Inflammatory macrophage treated with lipopolysaccharide for 1 hour (primary cell): ENCODE results near the gene LGI4.

Source experiments
- DNase-seq, 2 donors: peaks; one replicate each; pipeline ENCODE4 v3.0.0-alpha.2; 2020 to 2022

LGI4 gene

DNA sequence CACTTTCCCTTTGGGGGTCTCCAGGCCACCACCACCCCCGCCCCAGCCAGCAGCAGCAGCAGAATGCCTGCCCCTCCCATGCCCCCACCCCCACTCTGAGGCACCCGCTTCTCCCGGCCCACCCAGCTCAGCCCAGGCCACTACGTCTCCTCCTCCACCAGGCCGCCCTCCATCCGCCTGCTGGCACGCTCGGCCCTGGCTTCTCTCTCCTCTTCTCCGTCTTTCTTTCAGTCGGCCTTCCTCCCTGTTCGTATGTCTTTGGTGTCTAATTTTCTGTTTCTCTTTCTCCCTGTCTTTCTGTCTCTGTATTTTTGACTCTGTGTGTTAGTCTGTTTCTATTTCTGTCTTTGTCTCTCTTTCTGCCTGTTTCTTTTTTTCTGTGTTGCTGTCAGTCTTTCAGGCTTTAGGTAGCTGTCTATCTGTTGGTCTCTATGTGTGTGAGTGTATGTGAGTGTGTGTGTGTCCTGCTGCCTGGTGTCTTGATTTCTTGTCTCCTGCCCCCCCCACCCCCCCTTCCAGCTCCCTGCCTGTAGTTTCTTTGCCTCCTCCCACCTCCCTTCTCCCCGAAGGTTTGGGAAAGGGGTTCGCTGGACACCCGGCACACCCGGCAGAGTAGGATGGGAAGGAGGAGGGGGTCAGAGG lies at the start of gene LGI4:
Gene LGI4, minus strand, starts transcription at position 459 of the 642 bp plus-strand sequence. Its CDS starts 379 bp downstream, at position 80.
- no peak for DNase-seq

DNA sequence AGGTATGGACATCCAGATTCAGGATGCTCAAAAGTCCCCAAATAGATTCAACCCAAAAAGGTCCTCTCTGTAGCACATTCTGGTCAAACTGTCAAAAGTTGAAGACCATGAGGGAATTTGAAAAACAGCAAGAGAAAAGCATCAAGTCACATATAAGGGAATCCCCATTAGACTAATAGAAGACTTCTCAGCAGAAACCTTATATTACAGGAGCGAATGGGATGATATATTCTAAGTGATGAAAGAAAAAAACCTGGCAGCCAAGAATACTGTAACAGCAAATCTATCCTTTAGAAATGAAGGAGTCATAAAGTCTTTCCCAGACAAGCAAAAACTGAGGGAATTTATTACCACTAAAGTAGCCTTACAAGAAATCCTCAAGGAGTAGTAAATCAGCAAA lies 49.4 kb upstream of the LGI4 start:
- no peak for DNase-seq

DNA sequence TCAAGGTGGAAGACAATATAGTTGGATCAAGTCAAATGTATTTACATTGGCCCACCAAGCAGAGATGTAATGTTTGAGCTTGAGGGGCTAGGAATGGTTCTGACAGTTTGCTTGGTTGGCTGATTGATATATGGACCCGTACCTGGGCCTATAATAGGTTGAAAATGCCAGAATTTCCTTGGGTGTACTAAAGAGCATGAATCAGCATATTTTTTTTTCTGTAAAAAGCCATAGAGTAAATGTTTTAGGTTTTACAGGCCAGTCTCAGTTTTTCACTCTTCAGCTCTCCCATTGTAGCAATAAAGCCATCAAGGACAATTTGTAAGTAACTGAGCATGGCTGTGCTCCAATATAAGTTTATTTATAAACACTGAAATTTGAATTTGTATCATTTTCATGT lies 46.5 kb upstream of the LGI4 start:
- DNase-seq = no peak

DNA sequence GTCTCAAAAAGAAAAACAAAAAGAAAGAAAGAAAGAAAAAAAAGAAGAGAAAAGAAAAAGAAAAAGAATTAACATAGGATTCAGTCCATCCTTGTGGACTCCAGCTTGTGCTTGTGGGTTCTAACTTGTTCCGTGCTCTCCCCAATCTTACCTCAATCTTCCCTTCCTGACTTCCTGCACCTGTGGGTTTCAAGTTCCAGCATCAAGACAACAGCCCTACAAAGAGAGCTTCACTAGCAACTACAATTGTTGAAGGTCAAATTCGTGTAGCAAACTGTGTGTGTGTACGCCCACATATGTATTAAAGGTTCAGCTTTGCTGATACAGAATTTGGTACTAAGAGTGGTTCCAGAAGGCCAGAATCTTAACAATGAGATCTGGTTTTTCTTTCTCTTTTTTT lies 45.0 kb upstream of the LGI4 start:
- no peak for DNase-seq

DNA sequence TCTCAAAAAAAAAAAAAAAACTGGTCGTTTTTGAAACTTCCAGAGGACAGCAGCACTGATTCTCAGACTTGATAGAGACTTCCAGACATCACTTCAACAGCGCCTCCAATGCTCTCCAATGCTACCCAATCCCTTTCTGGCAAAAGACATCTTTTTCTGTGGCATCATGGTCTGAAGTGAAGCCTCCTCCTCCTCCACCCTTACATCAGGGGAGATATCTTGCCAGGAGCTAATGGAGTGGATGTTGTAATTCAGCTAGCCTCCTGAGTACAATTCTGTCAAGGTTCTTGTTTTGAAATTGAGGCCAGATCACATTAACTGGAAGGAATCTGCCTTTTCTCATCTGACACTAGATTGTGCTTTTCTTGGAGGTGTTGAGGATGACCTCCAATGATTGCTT lies 43.8 kb upstream of the LGI4 start:
- peak; percentile 13 to 31 for DNase-seq

DNA sequence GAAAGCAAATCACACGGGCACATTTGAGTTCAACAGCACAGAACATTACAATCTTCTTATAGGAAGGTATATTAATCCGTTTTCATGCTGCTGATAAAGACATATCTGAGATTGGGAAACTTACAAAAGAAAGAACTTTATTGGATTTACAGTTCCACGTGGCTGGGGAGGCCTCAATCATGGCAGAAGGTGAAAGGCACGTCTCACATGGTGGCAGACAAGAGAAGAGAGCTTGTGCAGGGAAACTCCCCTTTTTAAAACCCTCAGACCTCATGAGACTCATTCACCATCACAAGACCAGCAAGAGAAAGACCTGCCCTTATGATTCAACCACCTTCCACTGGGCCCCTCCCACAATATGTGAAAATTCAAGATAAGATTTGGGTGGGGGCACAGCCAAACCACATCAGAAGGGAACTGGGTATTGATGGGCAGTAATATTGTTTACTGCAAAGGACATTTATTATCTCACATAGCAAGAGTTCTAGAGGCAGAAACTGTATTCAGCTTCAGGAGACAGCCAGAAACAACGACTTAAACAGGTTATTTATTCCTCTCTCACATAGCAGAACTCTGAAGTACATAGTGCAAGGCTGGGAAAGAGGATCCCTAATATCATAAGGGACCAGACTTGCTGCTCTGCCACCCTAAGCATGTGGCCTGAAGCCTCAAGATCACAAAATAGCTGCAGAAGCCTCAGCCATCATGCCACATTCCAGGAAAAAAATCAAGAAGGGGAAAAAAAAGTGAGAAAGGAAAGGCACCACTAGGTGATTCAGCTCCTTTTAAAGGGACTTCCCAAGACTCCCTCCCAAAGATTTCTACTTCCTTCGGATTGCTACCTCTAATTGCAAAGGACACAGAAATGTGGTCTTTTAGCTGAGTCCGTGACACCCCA lies 42.8 kb upstream of the LGI4 start:
- DNase-seq = peak in 1 of 2 donors; percentile 34

DNA sequence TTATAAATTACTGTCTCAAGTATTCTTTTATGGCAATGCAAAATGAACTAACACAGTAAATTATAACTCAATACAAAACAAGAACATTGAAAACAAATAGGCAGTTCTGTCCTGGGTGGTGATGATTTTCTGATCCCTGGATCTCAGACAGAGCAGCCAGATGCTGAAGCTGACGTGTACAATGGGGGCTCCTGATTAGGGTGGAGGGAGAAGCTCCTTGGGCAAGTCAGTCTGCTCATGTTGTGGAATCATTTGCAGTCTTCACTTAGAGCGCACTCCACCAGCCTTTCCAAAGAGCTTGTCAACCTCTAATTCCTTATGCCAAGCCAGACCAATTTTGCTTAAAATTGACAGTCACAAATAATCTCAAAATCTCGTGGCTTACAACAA lies 41.3 kb upstream of the LGI4 start:
- no peak for DNase-seq

DNA sequence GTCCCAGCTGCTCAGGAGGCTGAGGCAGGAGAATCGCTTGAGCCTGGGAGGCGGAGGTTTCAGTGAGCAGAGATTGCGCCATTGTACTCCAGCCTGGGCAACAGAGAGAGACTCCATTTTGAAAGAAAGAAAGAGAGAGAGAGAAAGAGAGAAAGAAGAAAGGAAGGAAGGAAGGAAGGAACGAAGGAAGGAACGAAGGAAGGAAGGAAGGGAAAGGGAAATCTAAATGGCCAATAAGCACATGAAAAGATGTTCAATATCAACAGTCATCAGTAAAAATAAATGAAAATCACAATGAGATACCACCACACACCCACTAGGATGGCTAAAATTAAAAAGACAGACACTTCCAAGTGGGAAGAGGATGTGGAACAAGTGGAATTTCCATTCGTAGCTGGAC lies 39.4 kb upstream of the LGI4 start:
- no peak for DNase-seq

DNA sequence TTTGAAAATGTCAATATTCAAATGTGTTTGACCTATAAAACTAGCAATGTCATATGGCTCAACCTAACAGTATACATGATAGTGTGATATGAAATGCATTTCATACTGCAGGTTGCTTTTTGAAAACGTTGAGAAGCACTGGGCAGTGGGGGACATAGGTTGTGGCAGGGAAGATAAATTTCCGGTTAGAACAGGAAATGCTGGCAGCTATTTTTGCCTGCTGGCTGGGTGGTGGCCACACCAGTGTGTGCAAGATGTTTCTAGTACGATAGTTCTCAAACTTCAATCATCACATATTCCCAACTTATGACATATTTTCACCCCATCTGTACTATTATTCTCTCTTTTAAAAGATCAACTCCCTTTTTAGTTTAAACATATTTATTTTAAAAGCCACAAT lies 36.9 kb upstream of the LGI4 start:
- no peak for DNase-seq

DNA sequence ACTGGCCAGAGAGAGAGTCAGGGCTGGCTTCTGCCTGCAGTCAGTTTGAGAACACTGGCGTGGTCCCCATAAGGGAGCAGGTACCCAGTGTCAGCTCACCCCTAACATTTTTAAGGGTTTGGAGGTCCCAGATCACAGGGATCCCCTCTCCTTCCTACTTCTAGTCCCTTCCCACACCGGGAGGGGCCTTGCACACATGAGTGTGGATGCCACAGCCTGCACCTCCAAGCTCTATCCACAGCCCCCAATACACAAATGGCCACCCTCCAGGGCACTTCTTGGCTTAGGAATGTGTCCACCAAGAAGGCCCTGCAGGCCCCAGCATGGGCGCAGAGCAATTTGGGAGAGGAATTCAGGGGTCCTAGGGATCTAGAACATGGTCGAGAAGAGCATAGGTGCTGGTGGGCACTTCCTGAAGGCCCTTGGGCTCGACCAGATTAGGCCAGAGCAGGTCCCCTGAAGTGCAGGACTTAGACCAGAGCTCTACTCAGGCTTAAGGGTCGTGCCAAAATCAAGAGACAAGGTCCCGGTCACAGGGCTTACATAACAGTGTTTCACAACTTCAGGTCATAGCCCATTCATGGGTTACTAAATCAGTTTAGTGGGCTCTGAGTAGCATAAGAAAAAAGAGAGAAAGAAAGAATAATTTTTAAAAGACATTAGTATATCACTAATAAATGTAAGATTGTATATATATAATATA lies 35.7 kb upstream of the LGI4 start:
- no peak for DNase-seq

DNA sequence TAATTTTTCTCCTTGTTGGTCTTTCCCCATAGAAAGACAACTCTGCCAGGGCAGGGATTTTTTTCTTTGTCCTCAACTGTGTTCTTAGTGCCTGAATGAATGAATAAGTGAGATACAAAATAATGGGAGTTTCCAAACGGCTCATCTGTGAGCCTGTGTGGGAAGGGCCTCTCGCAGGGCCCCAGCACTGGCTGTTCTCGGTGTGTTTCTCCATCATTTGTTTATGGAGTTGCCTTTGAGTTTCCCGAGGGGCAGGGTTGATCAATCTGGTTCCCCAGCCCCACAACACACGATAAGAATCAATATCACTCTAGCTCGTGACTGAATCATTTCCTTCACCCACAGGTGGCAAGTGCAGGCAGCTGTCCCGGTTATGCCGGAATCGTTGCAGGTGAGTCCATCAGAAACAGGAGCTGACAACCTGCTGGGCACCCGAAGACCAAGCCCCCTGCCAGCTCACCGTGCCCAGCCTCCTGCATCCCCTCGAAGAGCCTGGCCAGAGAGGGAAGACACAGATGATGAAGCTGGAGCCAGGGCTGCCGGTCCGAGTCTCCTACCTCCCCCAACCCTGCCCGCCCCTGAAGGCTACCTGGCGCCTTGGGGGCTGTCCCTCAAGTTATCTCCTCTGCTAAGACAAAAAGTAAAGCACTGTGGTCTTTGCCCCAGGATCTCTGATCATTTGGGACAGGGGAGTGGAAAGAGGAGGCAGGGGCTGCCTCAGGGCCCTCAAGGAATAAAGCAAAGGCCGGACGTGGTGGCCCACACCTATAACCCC lies 34.5 kb upstream of the LGI4 start:
- DNase-seq = peak in 1 of 2 donors; percentile 70

DNA sequence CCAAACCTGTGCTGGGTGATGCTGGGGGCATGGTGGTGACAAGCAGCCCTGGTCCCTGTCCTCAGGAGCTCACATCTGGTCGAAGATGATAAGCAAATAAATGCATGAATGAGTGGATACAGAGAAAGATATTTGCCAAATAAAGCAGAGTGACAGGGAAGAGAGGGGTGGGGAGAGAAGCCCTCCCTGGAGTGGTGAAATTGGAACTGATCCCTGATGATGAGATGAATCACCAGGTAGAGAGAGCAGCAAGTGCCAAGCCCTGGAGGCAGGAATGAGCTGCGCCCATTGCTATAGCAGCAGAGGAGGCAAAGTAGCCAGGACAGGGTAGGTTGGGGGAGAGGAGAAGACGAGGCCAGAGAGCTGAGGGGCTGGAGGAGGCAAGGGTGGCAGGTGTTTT lies 33.3 kb upstream of the LGI4 start:
- DNase-seq = no peak

DNA sequence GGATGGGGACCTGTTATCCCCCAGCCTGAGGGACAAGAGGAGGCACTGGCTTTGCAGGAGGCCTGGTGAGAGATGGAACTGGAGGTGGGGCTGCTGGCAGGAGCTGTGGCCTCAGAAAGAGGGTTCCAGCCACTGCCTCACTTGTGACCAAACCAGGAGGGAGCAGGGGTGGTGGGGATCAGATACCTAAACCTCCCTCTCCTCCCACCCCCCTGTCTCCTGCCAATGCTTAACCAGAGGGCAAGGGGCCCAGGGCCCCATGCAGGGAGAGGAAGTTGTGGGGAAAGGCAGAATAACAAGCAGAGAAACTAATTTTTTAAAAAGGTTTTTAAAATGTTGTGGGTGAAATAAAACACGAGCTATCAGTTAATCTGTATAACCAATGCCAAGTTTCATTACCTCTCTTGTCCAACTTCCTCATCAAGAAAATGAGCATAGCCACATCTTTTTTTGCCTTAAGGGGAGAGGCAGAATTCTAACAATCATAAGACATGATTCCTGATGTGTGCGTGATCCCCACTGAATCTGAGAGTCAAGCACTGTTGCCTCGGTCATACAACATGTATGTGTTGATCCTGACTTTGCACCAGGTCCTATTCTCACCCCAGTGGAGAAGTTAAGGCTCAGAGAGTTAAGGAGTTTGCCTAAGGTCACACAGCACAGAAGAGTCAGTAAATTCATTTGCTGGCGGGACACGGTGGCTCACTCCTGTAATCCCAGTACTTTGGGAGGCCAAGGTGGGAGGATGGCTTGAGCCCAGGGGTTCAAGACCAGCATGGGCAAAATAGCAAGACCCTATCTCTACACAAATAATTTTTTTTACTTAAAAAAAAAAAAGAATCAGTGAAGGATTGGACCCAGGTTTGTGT lies 32.6 kb upstream of the LGI4 start:
- no peak for DNase-seq

DNA sequence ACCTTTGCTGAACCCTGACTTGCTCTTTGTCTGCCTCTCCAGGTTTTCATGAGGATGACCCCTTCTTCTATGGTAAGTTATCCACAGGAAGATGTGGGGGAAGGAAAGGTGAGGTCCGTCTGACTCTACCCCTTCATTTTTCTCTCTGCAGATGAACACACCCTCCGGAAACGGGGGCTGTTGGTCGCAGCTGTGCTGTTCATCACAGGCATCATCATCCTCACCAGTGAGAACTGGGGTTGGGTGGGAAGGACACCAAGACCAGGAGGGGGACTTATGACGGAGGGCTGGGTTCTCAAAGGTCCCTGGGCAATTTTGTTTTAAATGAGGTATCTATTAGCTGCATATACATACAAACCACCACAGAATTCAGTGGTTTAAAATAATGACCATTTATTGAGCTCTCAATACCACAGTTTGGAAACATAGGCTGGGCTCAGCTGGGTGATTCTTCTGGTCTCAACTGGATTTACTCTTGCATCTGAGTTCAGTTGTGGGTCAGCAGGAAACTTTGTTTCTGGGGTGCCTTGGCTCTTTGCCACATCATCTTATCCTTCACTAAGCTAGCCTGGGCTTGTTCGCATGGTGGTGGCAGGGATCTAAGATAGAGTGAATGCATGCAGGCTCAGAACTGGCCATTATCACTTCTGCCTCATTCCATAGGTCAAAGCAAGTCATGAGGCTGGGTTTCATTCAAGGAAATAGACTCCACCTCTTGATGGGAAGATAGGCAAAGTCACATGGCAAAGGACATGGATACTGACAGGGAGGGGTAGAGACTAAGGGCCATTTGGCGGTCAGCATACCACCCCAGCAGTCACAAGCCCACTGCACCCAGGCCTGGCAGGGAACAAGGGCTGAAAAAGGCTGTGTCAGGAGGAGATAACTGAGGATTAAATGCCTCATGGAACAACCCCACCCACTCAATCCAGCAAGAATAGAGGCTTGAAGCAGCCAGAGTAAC lies 31.5 kb upstream of the LGI4 start:
- DNase-seq = no peak

DNA sequence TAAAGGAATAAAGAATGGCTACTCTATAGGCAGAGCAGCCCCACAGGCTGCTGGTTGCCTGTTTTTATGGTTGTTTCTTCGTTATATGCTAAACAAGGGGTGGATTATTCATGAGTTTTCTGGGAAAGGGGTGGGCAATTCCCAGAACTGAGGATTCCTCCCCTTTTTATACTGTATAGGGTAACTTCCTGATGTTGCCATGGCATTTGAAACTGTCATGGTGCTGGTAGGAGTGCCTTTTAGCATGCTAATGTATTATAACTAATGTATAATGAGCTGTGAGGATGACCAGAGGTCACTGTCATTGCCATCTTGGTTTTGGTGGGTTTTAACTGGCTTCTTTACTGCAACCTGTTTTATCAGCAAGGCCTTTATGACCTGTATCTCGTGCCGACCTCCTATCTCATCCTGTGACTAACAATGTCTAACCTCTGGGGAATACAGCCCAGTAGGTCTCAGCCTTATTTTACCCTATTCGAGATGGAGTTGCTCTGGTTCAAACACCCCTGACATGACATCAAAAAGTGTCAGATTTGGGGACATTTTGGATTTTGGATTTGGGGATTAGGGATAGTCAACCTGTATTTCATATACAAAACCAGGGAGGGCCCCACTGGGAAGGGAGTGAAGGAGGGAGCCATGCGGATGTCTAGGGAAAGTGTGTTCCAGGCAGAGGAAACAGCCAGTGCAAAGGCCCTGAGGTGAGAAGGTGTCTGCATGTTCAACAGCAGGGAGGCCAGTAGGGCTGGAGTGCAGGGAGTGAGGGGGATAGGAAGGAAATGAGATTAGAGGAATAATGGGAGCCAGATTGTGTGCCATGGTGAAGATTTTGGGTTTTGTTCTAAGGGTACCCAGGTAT lies 30.6 kb upstream of the LGI4 start:
- DNase-seq = no peak

DNA sequence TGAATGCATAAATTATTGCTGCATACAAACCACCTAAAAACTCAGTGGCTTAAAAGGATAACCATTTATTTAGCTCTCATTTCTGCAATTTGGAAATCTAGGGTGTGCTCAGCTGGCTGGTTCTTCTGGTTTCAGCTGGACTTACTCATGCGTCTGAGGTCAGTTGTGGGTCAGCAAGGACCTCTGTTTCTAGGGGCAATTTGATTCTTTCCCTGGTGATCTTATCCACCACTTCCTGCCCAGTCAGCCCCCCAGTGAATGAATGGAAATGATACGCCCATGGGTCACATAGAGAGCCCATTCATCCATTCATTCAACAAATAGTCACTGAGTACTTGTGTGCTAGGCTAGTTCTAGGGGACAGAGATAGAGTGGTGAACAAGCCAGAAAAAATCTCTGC lies 29.6 kb upstream of the LGI4 start:
- DNase-seq = no peak

DNA sequence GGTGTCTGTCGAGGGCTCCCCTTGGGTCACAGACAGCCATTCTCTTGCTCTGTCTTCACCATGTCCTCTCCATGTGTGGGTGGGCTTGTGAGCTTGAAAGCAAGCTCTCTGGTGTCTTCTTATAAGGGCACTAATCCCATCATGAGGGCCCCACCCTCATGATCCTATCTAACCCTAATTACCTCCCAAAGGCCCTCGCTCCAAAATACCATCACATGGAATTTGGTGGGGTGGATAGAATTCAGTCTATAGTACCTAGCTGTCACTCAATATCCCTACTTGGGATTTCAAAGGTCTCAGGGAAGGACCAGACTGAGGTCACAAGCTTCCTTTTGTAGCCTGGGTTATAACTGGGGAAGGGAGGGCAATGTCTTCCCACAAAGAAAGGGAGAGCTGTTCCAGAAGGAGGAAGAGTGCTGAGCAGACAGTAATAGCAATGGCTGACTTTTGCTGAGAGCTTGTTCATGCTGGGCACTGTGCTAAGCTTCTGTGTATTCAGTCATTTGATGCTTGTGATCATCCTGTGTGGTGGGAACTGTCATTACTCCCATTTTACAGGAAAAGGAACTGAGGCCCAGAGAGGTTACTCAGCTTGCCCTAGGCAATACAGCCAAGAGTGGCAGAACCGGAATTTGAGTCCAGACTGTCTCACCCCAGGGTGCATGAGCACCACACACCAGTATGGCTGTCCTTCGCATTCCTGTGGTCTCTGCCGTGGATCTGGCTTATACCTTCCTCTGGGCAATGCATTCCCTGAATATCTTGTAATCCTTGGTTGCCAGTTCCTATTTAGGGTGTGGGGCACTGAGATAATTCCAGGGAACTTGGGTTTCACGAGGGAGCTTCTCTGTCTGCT lies 27.8 kb upstream of the LGI4 start:
- no peak for DNase-seq

DNA sequence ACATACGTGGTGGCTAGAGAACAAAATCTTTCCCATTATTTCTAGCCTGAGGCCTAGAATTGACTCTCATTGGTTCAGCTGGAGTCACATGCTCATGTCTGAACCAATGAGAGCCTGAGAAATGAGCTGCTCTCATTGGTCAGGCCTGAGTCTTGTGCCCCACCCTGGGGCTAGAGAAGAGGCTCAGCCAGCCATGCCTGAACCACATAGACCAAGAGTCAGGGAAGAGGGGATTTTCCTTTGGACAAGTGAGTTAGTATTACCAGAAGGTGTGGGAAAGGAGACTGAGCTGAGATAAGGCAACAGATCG lies 26.5 kb upstream of the LGI4 start:
- DNase-seq = no peak
